NCI-H1092 (cell line): Measurements from ENCODE around the gene KREMEN1.
A peak's percentile ranks its signal among the peaks of the same experiment; 100 is the strongest.
"Not testable (repeated sequence)": the region's sequence is repeated elsewhere in the genome, so short reads cannot be mapped to it uniquely, and the experiment has no call there.

Experiments
- DNase-seq: peaks from one replicate; lab custom pipeline; 2025; lab: John Stamatoyannopoulos, UW

Gene KREMEN1, protein sequence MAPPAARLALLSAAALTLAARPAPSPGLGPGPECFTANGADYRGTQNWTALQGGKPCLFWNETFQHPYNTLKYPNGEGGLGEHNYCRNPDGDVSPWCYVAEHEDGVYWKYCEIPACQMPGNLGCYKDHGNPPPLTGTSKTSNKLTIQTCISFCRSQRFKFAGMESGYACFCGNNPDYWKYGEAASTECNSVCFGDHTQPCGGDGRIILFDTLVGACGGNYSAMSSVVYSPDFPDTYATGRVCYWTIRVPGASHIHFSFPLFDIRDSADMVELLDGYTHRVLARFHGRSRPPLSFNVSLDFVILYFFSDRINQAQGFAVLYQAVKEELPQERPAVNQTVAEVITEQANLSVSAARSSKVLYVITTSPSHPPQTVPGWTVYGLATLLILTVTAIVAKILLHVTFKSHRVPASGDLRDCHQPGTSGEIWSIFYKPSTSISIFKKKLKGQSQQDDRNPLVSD

DNA sequence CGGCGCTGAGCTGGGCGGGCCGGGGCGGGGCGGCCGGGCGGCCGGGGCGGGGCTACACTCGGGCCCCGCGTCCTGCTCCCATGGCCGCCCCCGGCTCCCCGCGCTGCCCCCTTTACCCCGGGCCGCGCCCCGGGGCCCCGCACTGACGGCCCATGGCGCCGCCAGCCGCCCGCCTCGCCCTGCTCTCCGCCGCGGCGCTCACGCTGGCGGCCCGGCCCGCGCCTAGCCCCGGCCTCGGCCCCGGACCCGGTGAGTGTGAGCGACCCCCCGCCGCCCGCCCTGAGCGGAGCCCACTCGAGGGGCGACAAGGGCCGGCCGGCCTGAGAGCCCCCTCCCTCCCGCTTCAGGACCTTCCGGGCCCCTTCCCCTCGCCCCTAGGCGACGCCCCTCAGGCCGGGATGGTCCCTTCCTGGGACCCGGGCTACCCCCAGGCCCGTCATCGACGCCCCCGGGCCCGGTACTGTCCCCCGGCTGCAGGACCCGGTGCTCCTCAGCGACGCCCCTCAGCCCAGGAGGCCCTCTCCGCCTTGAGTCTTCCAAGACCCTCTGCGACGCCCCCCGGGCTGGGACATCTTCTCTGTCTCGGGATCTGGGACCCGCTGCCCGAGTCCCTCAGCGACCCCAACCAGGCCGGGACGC, at the start of gene KREMEN1:
TSS of gene KREMEN1 (plus strand) at position 57 of the 639 bp plus-strand sequence. CDS start at position 153, 96 bp downstream.
- DNase-seq = no peak

DNA sequence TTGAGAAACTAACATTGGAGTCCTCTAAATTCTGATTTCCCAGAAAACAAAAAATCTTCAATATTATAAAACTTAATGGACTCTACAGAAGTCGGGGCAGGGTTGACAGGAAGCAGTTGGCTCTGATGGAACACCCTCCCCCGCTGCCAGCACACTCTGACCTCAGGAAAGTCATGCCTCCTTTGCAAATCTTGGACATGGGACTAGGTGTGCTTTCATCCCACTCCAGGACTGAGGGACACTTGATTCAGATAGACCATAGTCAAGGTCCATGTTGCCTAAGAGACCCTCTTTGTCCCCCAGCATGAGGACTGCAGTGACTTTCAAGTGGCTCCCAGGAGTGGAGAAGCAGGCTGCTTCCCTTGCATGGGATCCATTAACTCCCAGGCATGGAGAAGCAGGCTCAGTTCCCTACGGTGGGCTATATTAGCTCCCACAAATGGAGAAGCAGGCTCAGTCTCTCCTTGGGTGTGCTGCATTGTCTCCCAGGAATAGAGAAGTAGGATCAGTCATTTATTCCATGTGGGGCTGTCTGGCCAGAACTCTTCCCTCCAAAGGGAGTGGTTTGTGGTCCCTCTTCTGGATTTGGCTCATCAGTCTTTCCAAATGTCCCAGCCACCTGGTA, 49.6 kb upstream of the KREMEN1 start:
- no peak for DNase-seq

DNA sequence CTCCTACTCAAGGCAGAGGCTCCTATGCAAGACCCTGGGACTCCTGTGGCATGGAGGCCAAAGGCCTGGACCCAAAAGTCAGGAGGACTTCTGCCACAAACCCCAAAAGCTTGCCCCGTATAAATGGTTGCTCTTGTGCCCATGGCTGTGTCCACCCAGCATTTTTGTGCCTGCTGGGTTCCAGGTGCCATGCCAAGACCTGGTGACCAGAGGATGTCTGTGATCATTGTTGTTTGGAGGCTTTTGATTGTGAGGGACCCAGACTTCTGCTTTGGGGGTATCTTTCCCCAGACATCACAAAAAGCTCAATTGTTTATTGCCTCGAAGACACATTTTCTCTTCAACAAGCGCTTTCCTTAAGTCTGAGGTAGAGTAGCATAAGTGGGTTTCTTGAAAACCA, 46.3 kb upstream of the KREMEN1 start:
- no peak for DNase-seq

DNA sequence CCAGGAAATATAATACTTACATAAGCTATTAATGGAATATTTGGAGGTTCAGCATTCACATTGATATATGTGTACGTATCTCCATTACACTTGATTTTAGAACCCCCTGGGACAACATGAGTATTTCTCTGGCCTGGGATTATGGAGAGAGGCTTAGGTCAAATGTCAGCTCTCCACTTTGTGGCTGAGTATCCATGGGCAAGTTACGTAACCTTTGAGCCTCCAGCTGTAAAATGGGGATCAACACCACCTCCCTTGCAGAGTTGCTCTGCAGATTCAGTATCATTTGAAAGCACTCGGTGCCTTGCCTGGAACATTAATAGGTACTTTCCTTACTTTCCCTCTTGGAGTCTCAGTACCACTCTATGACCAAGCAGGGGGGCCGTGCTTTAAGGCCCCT, 44.4 kb upstream of the KREMEN1 start:
- DNase-seq = no peak

DNA sequence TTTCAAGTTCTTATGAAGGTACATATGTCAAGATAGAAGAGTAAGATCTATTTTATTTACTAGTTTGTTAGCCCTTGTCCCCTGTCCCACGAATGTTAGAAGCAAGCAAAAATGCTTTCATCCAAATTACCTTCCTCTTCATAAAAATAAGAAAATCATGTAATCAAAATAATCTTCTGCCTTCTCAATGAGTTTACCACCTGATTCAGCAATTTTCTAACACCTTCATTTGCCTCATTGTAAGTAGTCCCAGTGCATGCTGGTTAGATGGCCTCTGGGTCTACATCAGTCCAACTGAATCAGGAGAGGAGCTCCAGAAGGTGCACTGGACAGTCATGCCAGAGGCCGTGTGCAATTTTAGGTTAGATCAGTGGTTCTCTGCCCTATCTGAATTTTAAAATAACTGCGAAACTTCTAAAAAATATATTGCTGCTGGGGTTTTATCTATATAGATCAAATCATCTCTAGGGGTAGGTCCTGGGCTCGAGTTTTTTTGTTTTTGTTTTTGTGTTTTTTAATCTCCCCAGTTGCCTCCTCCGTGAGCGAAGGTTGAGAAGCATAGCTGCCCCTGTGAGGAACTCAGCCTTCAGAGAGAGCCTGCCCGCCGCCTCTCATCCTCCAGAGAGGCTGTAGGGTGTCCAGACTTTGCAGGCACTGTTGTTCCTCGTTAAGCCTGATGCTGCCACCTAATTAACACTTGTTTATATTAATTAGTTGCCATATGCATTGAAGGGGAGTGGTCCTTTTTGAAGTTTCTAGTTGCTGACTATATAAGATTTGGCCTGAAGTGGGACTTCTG, 43.4 kb upstream of the KREMEN1 start:
- DNase-seq = no peak

DNA sequence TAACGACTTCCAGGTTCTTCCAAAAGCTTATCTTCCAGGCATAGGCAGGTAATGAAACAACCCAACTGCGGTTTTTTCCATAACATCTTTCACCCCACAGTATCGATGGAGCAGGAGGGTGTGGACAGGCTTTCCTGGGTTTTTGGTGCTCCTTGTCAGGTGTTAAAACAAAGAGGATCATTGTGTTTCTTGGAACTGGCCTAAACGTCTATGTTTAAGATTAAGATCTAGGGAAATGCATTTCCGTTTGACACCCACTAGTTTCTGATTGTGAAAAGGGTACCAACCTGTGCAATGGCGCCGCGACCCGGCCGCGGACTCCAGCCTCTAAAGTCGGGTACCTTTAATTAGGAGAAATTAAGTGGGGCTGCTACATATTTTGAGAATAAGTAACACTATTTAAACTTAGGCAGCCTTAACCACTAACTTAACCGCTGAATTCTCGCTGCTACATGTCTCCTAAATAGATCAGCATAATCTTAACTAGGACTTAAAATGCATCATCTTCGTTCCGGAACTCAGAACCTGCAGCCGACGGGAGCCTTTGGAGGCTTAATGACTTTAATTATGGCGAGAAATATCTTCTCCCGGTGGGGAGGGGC, 42.7 kb upstream of the KREMEN1 start:
- no peak for DNase-seq

DNA sequence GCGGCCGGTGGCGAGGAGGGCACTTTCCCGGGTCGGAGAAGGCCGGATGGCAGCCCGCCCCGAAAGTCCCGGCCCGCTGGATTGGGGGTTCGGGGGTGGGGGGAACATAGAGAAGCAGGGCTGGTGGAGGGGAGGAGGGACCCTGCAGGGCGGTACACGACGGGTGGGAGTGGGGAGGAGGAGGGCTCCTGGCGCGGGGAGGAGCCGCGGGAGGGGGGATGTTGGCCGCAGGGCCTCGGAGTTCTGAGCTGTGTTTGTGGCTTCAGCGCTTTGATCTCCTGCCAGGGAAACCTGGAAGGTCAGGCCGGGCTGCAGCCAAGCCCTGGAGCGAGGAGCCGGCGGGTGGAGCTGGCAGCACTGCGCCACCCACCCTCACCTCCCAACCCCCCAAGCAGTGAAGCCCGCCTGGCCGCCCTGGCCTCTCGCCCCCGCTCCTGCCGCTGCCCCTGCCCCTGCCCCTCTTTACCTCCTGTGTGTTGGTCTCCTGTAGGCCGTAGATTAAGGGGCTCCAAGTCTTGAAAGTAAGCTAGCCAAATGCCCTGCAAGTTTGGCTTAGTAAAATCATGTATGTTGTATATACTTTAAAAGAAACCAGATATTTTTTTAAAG, 42.1 kb upstream of the KREMEN1 start:
- peak; percentile 62 for DNase-seq

DNA sequence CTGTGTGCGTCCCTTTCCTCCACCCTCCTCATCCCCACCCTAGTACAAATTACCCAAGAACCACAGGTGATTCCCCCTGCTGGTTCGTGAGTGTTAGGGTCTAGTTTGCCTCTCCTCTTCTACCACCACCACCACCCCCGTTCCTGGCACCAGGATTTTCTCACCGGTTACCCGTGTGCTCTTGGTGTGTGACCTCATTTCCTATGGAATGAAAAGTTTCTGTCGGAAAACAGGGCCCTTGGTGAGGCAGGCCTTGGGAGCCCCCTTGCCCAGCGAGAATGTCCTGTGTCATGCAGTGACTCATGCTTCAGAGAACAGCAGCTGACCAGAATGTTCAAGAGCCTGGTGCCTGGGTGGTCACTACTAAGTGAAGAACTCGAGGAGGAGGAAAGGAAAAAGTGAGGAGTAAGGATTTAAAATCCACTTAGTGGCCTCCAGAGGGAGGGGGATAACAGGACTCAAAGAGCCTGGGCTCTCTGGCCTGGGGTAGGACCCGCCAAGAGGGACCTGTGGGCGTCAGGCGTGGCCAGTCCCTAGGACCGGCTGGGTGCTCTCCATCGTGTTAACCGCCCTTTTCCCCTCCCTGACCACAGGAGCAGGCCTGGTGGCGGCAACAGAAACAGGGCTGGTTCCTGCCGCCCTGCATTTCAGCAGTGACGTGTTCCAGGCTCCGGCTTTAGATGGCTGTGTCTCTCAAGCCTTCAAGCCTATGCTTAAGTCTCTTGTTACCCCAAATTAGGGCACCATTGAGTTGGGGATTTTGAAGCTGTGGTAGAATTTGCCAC, 41.4 kb upstream of the KREMEN1 start:
- DNase-seq = no peak

DNA sequence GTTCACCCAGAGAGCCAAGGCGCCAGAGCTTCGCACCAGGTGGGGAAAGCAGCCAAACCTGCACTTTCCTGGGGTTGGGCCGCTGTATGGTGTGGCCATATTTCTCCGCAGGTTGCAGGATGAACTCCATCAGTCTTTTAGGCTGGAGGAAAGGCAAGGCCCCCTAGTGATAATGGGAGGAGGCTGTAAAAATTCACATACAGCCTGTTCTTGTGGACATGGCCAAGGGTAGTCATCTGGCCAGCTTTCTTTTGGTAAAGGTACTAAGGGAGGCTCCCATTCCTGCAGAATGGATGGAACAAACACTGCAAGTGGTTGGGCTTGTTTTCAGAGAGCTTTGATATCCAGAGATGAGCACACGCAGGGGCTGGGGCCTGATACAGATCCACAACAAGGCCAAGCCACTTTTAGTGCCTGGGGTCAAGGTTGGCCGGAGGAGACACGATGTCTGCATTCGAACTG, 40.8 kb upstream of the KREMEN1 start:
- DNase-seq = no peak

DNA sequence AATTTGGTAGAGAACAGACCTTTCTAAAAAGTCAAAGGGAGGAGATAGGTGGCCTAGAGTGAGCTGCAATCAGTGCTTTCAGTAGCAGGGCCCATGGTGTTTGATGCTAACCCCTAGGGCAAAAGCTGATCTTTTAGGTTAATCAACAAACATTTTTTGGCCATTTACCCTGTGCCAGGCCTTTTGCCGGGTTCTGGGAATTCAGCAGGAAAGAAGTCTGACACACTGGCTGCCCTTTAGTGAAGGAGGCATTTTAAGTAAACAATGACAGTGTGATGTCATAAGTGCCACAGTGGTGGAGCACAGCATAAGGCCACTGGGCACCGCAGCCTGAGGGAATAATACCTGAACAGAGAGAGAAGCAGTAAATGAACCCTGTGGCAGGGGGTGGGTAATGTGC, 40.3 kb upstream of the KREMEN1 start:
- no peak for DNase-seq

DNA sequence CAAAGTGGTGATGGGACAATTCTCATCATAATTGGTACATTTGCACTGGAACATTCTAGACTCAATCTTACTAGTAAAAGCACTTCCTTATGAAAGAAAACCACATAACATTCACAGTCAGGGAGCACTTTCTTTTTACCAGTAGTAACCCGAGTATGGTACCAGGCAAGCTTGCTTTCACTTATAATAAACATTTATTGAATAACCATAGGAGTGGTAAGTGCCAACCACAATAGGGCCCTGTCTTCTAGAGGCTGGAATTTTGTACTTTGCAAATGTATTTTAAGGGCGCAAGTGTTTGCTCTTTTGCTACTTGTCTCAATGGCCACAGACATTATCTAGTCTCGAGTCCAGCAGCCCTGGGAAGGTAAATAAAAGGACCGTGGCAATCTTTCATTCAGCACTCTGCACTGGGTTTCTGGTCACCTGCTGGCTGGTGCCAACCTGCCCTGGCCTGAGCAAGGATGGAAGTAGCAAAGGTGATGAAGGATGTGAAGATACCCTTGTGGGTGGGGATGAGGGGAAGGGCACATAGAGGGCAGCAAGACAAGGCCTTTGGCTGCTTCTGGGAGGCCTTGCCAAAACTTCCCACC, 35.4 kb upstream of the KREMEN1 start:
- DNase-seq = peak; percentile 26

DNA sequence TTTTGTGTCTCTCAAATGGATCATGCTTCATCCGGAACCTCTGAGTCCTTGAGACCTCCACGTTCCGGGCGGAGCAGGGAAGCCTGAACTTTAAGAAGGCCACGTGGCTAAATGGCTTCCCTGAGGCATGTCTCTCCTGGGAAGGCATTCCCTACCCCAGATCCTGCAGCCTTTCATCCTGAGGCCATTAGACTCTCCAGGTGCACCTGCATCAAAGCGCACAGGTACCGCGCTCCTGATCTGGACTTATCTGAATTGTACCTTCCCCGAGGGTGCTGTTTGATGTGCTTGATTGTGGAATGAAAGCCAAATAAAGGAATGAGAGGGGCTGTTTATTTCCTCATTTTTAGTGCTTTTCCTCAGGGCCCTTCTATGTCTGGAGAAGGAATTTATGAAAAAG, 33.7 kb upstream of the KREMEN1 start:
- DNase-seq = no peak

DNA sequence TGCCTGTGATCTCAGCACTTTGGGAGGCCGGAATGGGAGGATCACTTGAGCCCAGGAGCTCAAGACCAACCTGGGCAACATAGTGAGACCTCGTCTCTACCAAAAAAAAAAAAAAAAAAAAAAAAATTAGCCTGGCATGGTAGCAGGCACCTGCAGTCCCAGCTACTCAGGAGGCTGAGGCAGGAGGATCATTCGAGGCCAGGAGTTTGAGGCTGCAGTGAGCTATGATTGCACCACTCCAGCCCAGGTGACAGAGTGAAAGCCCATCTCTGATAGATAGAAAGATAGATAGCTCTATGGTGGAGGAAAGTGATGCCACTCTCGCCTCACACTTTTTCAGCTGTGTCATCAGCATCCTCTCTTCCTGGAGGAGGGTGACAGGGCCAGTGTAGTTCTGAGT, 33.2 kb upstream of the KREMEN1 start:
- not testable (repeated sequence) for DNase-seq

DNA sequence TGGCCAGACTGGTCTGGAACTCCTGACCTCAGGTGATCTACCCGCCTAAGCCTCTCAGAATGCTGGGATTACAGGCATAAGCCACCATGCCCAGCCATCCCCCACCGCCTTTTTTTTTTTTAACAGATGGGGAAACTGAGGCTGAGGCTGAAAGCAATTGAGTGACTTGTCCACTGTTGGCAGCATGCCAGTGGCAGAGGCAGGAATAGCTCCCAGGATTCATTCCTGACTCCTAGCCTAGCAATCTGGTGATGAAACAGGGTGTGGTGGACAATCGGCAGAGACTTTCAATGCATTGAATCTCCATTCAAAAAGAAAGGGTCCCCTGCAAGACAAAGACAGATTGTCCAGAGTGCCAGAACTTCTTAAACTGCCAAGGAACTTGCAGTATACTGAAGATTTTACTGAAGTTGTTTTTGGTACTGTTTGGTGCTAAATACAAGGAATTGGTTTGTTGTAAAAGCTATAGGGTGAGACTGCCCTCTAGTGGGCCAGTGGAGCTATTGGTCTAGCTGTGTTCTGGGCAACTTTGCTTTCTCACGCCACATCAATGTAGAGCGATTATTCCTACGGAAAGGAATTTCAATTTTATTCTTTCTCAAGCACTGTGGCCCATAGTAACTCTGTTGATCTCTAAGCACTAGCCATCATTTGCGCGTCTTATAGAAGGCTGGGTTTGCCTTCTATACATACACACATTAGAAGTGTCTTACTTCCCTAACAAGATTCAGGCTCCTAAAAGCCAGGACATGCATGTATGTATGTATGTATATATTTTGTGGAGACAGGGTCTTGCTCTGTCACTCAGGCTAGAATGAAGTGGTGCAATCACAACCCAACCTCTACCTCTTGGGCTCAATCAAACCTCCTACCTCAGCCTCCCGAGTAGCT, 32.2 kb upstream of the KREMEN1 start:
- peak; percentile 48 for DNase-seq

DNA sequence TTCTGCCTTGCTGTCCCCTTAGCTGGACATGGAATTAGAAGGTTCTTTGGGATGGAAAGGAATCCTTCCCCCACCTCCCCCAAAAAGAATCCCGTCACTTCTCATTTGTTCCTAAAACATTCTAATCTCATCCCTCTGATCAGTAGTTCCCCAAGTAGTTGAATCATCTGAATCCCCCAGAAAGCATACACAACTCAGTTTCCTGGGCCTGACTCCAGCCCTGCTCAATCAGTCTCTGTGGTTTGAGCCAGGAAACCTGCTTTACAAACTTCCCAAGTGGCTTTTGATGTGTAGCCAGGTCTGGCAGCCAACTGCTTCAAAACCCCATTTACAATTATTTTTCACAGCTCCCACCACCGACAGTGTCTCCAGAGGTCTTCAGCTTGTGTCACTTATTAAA, 31.4 kb upstream of the KREMEN1 start:
- no peak for DNase-seq

DNA sequence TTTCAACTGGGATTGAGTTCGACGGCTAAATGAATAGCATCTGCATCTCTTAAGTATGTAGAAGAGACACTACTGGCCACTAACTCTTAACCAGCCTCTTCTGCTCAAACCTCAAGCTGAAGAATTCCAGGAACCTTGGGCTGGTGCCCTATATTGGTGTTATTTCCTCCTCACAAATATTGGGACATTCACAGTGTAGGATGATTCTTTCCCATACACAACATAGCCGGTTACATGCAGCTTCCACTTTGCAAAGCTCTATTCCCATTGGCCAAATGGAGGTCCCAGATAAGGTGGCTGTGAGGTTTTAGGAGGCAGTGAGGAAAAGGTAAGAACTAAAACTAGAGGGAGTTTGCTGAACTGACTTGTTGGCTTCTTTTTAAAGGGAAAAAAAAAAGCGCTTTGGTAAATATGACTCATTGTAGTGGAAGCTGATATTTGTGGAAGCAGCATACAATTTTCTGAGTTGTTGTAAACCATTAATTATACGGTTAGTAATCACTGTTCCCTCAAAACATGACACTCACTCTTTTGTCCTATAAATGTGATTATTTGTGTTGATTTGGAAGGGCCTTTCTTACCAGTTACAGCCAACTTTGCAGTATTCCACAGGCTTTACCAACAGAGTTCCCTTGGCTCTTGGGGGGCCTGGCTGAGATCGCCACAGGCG, 28.8 kb upstream of the KREMEN1 start:
- DNase-seq = no peak

DNA sequence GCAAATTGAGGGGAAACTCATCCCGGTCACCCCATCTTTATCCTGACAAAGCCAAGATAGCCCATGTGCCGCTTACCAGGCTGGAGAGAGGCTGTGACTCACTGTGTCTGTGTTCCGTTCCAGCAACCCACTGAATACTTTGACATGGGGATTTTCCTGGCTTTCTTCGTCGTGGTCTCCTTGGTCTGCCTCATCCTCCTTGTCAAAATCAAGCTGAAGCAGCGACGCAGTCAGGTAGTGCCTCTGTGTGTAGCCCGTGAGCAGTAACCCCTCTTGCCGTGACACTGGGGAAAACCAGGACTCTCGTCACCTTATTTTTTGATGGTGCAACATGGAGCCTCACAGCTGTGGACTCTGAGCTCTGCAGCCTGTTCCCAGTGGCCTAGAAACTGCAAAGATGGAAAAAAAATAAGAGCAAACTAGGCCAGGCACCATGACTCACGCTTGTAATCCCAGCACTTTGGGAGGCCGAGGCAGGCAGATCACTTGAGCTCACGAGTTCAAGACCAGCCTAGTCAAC, 28.1 kb upstream of the KREMEN1 start:
- no peak for DNase-seq
